DMS153 treated with DMSO at 0.1 percent for 48 hours (cell line): ENCODE measurements around the gene CSF3R.

Experiments used
- DNase-seq: peaks from one replicate; lab custom pipeline; 2025; ENCODE audit not compliant: unreplicated experiment; lab: John Stamatoyannopoulos, UW

CSF3R gene

DNA sequence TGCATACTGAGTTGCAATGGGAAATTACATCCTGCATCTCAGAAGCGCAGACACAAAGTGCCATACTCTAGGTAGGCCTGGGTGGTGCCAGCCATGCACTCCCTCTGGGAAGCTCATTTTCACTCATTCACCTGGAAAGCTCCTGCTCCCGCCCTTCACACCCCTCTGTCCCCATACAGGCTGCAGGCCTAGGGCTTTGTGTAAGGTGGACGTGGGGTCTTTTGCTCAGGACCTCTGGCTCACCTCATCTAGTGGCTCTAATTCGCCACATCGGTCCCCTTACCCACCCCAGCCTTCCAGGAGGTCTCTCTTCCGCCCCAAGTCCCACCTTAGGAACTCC, 19.3 kb downstream of the CSF3R start:
- no peak for DNase-seq

DNA sequence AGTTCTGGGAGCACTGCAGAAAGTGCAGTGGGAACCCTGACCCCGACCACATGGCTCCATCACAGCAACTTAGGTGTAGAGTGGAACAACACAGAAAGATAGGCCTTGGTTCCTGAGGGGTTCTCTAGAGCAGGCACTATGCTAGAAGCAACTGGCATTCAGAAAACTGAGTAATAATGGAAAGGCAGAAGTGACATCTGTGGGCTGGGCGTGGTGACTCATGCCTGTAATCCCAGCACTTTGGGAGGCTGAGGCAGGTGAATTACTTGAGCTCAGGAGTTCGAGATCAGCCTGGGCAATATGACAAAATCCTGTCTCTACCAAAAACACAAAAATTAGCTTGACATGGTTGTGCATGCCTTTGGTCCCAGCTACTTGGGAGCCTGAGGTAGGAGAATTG, 23.8 kb downstream of the CSF3R start:
- no peak for DNase-seq

DNA sequence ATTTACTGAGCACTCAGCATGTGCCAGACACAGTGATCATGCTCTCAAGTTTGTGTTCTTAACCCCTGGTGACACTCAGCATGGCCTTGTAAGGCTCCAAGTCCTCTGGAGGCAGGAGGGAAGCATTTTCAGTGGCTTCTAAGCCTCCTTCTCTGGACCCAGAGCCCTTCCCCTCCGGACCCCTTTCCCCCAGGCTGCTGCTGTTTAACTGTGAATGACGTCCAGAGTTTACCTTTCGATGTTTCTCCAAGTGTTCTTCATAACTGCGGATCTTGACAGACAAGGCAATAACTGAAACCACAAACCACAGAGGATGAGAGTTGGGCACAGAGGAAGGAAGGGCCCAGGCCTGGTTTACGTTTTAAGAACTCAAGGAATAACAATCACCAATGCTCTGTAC, 25.0 kb downstream of the CSF3R start:
- no peak for DNase-seq

DNA sequence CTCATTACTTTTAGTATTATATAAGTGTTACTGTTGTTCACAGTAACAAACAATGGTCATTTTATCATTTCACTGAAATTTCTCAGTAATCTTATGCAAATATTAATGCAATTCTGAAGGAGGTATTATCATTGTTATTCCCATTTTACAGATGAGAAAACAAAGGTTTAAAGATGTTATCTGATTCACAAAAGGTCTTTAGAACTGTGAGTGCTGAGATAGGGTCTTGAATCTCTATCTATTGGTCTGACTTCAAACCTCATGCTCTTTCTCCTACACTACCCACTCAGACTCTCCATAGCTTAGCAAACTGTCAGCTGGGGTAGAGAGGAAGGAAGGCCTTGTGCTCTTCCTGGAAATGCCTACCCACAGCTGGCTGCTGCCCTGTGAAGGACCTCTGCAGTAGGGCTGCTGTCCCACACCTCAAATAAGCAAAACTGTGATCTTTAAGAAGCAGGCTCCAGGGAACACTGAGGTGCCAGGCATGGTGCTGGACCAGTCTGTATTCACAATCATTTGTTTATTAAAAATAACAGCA, 26.3 kb downstream of the CSF3R start:
- DNase-seq = no peak

DNA sequence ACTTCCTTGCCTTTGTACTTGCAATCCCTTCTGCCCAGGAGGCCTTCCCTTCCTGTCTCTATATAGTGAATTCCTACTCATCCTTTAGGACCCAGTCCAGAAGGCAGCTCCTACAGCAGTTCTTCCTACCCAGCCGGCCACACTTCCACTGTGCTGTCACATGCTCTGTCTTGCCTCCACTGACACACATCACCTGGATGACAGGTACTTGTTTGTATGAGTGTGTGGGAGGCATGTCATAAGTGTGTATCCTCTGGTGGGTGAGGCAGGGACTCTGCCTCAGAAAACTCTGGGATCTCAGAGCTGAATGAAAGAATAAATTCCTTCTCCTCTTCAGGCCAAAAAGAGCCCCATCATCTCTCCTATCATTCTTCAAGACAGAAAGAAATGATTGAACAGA, 27.3 kb downstream of the CSF3R start:
- DNase-seq = no peak

DNA sequence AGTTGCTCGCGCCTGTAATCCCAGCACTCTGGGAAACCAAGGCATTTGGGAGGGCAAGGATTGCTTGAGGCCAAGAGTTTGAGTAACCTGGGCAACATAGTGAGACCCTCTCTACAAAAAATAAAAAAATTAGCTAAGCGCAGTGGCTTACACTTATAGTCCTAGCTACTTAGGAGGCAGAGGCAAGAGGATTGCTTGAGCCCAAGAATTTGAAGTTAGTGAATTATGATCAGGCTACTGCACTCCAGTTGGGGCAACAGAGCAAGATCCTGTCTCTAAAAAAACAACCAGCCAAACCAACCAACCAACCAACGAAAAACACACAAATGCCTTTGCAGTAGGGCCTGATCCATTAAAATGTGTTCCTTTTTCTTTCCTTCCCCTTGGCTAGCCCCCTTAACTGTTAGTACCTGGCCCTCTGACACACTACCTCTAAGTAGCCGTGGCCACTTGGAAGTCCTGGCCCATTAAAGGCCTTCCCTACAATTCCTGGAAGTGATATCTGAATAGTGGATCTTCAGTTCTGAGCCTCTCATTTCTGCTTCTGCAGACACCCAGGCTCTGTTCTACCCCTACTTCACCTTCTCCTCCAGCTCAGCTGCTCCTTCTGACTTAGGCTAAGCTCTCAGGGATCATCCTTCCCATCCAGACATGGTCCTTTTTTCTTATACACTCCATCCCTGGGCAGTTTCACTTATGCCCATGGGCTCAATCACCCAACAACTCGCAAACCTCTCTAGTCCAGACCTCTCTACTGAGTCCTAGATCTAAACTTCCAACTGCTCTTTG, 28.9 kb downstream of the CSF3R start:
- DNase-seq = no peak

DNA sequence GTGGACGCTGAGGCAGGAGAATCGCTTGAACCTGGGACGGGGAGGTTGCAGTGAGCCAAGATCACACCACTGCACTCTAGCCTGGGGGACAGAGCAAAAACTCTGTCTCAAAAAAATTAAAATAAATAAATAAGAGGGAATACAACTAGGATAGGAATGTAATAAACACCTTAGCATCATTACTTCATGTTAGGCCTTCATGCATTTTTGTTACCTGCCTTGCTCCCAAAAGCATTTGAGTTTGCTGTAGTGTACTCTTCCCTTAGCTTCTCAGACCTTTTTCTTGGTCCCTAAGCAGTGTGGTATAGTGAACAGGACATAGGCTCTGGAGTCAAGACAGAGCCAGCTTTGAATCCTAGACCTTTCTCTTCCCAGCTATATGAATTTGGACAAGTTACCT, 29.7 kb downstream of the CSF3R start:
- no peak for DNase-seq

DNA sequence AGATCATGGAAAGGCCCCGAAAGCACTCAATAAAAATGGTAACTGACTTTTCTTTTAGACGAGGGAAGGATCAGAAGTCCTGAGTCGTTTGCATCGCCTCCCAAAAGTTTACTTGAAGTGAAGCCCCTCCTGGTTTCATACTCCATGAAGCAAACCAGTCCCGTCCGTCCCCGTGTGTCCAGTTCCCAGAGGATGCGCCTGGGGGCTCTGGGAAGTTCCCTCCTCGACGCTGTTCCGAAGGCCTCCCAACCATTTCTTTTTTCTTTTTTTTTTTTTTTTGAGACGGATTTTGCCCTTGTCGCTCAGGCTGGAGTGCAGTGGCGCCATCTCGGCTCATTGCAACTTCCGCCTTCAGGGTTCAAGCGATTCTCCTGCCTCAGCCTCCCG, 31.8 kb downstream of the CSF3R start:
- no peak for DNase-seq

DNA sequence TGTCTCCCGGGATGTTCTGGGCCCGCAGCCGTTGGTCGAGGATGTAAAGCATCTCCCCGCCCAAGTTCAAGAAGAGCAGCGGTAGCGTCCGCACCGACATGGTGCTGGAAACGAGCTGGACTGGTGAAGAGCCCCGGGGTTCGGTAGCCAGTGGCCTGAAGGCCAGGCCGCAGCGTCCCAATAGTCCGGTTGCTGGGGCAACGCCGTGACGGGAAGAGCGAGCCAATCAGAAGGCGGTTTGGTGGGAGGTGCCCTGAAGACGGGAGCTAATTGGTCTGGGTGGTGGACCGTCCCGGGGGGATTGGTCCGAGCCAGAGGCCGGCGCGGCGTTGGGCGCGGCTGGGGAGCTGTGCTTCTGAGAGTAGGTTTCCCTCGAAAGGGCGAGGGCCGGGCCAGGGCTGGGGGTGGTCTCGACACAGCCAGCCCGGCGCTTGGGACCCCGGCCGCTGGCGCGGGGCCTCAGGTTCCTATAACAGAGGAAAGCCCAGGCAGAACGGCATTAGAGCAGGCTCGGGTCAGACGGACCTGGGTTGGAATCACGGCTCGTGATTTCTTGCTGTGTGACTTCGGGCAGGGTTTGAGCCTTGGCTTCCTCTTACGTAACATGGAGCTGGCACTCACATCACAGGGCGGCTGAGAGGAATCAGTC, 32.3 kb downstream of the CSF3R start, which contains the start of gene OSCP1:
TSS of gene OSCP1 (minus strand) at position 182 of the 649 bp plus-strand sequence. CDS start at position 100, 82 bp downstream.
- peak; percentile 100 for DNase-seq

DNA sequence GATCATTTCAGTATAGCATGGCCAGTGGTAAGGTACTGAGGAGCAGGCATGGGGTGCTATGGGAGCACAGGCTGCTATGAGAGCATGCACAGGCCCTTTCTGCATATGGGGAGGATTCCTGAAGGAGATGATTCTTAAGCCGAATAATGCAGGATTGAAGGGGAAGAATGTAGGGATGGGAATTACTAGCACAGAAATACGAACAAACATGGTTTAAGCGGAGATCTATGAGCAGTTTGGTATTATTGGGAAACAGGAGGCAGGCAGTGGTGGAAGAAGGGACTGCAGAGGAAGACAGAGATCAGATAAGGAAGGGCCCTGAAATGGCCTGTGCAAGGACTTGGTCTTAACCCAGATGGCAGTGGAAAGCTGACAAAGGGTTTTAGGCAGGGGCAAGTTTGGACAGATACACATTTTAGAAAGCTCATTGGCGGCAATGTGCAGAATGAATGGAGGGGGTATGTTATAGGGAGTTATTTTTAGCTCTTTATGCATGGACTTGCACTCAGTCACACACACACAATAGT, 34.1 kb downstream of the CSF3R start:
- peak; percentile 37 for DNase-seq

DNA sequence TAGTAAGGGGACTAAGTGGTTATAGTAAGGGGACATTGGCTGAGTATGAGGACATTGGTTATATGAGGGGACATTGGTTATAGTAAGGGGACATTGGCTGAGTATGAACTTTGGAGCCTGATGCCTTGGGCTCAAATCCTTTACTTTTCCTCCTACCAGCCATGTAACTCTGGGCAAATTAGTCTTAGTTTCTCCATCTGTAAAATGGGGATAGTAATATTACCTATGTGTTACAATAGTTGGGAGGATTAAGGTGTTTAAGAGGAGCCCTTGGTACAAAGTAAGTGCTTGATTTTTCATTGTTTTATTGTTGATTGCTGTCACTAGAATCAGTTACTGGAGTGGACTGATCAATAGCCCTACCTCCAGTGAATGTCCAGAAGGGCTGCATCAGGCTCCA, 35.3 kb downstream of the CSF3R start:
- no peak for DNase-seq

DNA sequence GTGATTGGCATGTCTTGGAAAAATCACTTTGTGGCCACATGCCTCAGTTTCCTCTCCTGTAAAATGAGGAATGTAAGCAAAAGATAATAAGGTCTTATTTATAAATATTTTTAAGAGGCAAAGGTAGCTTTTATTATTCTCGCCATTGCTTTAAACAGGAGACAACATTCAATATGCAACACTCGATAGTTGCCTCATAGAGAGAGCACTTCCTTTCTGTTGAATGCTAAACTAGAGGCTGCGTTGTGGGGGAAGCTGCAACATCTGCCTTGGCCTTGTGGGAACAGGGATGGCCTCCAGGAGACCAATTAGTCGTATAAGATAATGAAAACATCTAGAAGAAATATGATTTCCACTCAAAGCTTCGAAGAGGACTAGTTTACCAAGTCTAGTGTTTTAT, 36.0 kb downstream of the CSF3R start:
- DNase-seq = no peak

DNA sequence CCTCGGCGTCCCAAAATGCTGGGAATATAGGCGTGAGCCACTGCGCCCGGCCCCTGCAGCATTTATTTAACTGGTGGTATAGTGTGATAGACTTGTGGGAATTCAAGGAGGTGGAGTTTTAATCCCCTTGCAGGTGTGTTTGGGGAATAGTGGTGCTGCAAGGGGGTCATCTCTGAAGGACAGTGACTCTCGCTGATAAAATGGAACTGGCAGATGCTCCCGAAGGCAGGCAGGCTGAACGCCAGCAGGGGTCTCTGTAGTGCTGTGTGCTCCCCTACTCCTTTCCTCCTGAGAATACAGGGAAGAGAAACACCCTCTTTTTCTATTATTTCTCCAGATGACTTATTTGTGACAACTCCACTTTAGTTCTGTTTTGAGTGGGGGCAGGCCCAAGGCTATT, 36.4 kb downstream of the CSF3R start:
- no peak for DNase-seq

DNA sequence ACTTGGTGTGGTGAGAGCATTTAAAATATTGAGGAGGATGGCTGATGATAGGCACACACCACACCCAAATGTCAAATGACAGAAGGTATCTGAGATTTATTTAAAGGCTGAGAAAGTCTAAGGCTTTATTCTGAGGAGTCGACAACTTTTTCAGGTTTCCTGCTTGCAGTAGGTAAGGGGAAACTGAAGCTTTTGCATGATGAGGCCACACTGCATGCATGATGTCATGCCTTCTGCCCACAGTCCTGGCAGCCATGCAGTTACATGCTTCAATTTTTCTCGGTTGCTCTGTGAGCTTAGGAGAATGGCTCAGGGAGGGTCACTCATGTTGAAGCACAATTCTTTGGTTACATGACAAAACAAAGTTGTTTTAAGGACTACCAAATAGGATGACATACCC, 39.4 kb downstream of the CSF3R start:
- no peak for DNase-seq

DNA sequence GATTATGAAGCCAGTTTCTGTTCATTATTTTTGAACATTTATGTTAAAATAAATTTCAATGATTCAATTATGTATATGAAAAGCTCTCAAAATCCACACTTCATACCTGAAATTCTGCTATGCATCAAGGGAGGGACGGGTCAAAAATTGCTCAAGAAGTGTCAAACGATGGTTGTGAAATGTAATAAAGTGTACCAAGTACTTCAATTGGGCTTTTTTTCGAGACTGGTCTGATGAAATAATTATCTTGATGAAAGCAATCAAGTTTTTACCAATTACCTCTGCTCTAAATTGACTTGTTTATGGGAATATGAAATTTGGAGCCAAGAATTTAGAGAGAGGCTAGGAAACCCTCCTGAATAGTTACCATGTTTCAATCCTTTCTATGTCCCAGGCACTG, 40.4 kb downstream of the CSF3R start:
- DNase-seq = no peak

DNA sequence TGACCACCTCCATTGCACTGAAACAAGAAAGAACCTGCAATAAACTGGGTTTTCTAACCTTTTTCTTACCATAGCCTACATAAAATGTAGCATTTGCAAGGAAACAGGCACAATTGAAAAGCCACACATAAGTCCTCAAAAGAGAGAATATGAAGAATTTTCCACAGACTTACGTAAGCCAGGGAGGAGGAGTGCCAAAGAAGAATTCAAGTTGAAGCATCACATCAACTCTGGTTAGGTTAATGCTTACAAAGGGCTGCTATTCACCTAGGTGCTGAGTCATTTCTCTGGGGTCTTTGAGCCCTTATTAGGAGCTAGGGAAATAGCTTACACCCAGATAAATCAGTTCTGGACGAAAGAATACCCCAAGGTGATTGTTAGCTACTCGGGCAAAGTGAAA, 42.1 kb downstream of the CSF3R start:
- DNase-seq = no peak

DNA sequence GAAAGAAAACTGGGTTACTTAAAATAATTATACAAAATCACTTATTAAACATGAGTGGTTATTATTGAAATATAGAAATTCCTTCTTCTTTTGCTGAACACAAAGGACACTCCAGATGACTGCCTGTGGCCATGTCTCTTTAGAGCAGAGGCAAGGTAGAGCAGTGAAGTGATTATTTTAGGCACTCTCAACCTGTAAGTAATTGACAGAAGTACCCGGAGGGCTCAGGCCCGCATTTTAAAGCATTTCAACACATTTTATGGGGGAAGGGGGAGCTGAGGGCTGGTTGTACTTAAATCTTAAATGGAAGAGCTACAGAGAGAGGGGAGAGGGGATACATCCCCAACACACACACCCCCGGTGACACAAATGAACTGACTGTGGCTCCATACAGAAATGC, 42.7 kb downstream of the CSF3R start:
- no peak for DNase-seq

DNA sequence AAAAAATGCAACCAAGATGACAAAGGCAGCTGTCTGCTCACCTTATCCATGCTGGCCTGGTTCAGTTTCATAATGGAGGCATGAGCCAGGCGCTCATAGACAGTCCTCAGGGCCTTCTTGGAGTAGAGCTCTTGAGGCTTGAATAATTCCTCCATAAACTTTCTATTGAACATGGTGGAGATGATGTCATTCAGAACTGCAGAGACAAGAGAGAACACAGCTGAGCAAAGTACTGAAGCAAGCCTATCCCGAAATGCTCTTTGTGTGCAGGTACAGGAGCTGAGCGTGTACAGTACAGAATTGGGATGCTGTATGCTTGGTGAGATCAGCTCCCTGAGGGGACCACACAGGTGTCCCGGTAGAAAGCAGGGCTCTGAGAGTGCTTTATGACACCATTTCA, 44.0 kb downstream of the CSF3R start:
- DNase-seq = no peak

DNA sequence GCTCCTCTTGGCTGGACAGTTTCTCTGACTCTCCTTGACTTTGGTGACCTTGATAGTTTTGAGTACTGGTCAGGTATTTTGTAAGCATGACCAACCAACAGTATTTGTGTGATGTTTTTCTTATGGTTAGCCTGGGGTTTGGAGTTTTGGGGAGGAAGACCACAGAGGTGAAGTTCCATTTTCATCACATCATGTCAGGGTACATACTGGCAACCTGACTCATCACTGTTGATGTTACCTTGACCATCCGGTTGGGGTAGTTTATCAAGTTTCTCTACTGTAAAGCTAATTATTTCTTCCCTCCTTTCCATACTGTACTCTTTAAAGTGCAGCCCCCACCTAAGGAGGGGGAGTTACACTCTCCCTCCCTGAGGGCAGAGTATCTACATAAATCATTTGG, 45.9 kb downstream of the CSF3R start:
- DNase-seq = no peak

DNA sequence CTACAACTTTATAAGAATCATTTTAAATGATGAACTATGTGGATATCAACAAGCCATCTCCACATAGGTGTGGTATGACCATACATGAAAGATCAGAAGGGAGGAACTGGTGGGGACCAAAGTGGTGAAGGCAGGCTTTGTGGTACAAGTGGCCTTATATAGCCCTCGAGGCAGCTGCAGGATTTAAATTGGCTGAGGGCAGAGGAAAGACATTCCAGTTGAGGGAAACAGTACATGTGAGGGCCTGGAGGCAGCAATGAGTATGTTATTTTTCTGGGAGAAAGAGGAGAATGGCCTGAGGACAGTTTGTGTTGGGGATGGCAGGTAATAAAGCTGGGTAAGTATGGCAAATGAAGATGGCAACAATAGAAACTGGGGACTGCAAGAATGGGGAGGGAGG, 49.6 kb downstream of the CSF3R start:
- no peak for DNase-seq

DNA sequence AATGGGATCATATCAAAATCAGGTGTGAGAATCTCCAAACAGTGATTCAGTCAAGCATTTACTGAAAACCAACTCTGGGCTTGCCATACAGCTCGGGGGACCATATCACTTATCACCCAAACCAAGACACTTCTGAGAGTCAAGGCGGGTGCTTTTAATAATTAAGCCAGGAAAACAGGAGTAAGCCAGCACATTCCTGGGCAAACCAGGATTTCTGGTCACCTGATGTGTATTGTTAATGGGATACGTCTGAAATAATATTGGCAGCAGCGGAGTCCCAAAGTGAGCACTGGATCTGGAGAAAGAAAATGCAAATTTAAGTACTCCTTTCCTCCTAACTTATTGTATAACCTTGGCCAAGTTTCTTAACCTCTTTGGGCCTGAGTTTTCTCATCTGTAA, 50.1 kb downstream of the CSF3R start:
- no peak for DNase-seq

DNA sequence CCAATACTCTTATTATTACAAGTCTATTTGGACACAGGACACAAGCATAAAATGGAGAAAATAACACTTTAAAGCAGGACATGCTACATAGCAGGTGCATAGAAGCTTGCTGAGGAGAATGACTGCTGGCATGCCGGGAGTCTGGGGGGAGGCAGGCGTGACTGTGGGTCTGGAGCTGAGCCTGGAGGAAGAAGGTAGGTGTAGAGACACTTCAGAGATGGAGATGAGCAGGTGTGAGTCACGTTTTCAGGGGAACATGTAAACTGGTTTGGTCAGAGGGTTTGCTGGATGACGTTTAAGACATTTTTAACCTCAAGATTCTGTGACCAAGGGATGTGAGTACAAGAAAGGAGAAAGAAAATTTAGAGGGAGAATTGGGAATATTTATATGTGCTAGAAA, 56.9 kb downstream of the CSF3R start:
- DNase-seq = no peak
